Eye (tissue), 1 donor: ENCODE measurements around the gene DYNLRB1.
A peak's percentile ranks its signal among the peaks of the same experiment; 100 is the strongest.
"Not testable (repeated sequence)": the region's sequence is repeated elsewhere in the genome, so short reads cannot be mapped to it uniquely, and the experiment has no call there.

Experiments used
- DNase-seq: peaks from one replicate; pipeline ENCODE4 v3.0.0-alpha.2; 2015

DYNLRB1 gene

GRCh38 chr20:34512266-34512954 lies 3.8 kb upstream of the DYNLRB1 start:
- DNase-seq: no peak

GRCh38 chr20:34512955-34513419 lies 3.2 kb upstream of the DYNLRB1 start:
- DNase-seq: no peak

GRCh38 chr20:34514034-34514433 lies 2.2 kb upstream of the DYNLRB1 start:
- not testable (repeated sequence) for DNase-seq

GRCh38 chr20:34514897-34515483 lies 1.2 kb upstream of the DYNLRB1 start:
- DNase-seq: no peak

- peak; percentile 79 for DNase-seq
These were observed 557 bp upstream of the DYNLRB1 start for GRCh38 chr20:34515484-34516246.

- DNase-seq: no peak
These were observed 888 bp downstream of the DYNLRB1 start for GRCh38 chr20:34517114-34517505.

GRCh38 chr20:34518863-34519262 lies 2.6 kb downstream of the DYNLRB1 start:
- not testable (repeated sequence) for DNase-seq

GRCh38 chr20:34519841-34520240 lies 3.6 kb downstream of the DYNLRB1 start:
- DNase-seq: not testable (repeated sequence)

GRCh38 chr20:34522969-34523871 lies 7.0 kb downstream of the DYNLRB1 start:
- peak; percentile 41 for DNase-seq

- no peak for DNase-seq
These were observed 8.2 kb downstream of the DYNLRB1 start for GRCh38 chr20:34524426-34524825.

- DNase-seq: no peak
These were observed 9.1 kb downstream of the DYNLRB1 start for GRCh38 chr20:34525342-34525708.

- peak; percentile 58 for DNase-seq
These were observed 9.6 kb downstream of the DYNLRB1 start for GRCh38 chr20:34525709-34526416.

- no peak for DNase-seq
These were observed 10.2 kb downstream of the DYNLRB1 start for GRCh38 chr20:34526466-34526865.

GRCh38 chr20:34527016-34527415 lies 10.8 kb downstream of the DYNLRB1 start:
- no peak for DNase-seq

GRCh38 chr20:34528921-34529297 lies 12.7 kb downstream of the DYNLRB1 start:
- no peak for DNase-seq

- no peak for DNase-seq
These were observed 13.5 kb downstream of the DYNLRB1 start for GRCh38 chr20:34529742-34530141.

- DNase-seq: no peak
These were observed 14.1 kb downstream of the DYNLRB1 start for GRCh38 chr20:34530342-34530741.

GRCh38 chr20:34531608-34532265 lies 15.5 kb downstream of the DYNLRB1 start:
- DNase-seq: no peak

GRCh38 chr20:34532320-34532719 lies 16.1 kb downstream of the DYNLRB1 start:
- no peak for DNase-seq

GRCh38 chr20:34532756-34533155 lies 16.5 kb downstream of the DYNLRB1 start:
- no peak for DNase-seq

GRCh38 chr20:34534391-34535165 lies 18.4 kb downstream of the DYNLRB1 start:
- no peak for DNase-seq
